DND-41 (cell line): Measurements from ENCODE around the gene CNIH4.

Experiments used
- CTCF ChIP-seq: IDR thresholded peaks from 2 replicates; pipeline ENCODE4 v1.5.1; 2012; ENCODE audit warnings: borderline replicate concordance, low read length, moderate library complexity, mild to moderate bottlenecking; ENCODE audit not compliant: poor library complexity, severe bottlenecking; ENCODE audit errors: extremely low read depth
- EZH2 ChIP-seq: IDR thresholded peaks from 3 replicates; pipeline ENCODE4 v1.6.1; 2012; ENCODE audit warnings: borderline replicate concordance, low read depth, mild to moderate bottlenecking, moderate library complexity, low read length, inconsistent platforms; ENCODE audit not compliant: severe bottlenecking

GRCh38 chr1:224378855-224379631 is 22.4 kb downstream of the CNIH4 start:
- TF ChIP-seq CTCF: no peak
- no peak for TF ChIP-seq EZH2
